Thyroid gland (tissue), 4 donors: ENCODE data around the gene SLC25A2.

Experiments
- POLR2A ChIP-seq, 2 donors: fragments of 450-650 bp; IDR thresholded peaks; one replicate each; pipeline ENCODE4 v1.6.1; 2017; ENCODE audit warnings: antibody characterized with exemption in 2 of 2, mild to moderate bottlenecking in 2 of 2, moderate library complexity in 1 of 2
- TF ChIP-seq, protein P1 (sequence below), 6 experiments: fragments of 200-600 bp in 3 of 6; fragments of 450-650 bp in 3 of 6; sonication (generic) in 3 of 6; IDR thresholded peaks; one replicate each; pipeline ENCODE4 v1.5.1; 2016 to 2019; ENCODE audit warnings: antibody characterized with exemption in 6 of 6, mild to moderate bottlenecking in 2 of 6, inconsistent platforms in 1 of 6, moderate library complexity in 1 of 6

DNA sequence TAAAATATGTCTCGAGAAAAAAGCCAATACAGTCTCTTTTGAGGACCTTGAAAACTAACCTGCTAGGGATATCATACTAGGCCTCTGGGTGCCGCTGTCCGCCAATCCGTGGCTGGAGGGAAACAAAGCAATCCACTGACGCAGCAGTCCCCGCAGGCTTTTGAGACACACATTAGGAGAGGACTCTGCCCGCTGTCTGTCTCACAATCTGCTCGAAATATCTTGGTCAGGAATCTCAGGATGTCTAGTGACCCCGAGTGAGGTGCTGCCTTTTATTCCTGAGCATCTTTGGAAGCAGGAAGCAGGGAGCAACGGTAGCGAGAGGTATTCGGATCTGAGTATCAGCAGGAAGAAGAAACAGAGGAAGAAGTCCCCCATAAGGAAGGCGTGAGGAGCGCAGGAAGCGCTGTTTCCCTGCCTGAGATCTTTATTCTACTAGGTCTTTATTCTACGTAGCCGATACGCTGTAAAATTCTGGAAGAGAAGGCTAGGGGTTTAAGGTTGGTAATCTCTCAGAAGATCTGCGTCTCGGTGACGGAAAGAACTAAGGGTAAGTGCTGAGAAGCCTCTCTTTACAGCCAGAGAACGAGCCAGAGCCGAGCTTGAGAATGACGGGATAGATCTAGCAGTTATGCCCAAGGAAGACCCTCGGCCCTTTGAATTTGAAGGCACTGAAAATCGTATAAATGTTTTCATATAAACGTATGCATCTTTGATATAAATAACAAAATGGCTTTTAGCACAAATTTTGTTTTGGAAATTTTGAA lies 22.4 kb upstream of the SLC25A2 start:
- TF ChIP-seq, protein P1, sequence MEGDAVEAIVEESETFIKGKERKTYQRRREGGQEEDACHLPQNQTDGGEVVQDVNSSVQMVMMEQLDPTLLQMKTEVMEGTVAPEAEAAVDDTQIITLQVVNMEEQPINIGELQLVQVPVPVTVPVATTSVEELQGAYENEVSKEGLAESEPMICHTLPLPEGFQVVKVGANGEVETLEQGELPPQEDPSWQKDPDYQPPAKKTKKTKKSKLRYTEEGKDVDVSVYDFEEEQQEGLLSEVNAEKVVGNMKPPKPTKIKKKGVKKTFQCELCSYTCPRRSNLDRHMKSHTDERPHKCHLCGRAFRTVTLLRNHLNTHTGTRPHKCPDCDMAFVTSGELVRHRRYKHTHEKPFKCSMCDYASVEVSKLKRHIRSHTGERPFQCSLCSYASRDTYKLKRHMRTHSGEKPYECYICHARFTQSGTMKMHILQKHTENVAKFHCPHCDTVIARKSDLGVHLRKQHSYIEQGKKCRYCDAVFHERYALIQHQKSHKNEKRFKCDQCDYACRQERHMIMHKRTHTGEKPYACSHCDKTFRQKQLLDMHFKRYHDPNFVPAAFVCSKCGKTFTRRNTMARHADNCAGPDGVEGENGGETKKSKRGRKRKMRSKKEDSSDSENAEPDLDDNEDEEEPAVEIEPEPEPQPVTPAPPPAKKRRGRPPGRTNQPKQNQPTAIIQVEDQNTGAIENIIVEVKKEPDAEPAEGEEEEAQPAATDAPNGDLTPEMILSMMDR (IDR thresholded peaks at IDR 0.05) = peak in 5 of 6 experiments; percentile 10 to 50 (median 39)
- TF ChIP-seq POLR2A (IDR thresholded peaks at IDR 0.05) = peak in 1 of 2 donors; percentile 22
